ENCODE results near the gene CPNE2.

DNA sequence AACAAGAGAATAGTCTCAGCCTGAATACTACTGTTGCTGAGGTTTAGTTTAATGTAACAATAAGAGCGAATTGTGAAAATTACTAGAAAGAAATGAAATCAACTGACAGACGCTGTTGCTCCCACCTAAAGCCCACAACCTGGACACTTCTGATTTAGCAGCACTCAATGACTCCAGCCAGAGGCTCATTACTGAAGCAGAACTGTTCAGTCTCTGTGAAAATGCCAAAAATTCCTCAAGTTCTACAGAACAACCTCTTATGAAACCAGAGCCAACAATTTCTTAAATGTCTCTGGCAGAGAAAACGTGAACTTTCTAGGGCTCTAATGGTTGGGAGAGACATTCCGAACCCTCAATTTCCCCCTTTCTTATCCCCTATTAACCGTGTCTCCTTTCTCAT lies 83.5 kb downstream of the CPNE2 start:
- no peak for TF ChIP-seq POLR2A (IDR thresholded peaks at IDR 0.05)
- TF ChIP-seq, protein P1, sequence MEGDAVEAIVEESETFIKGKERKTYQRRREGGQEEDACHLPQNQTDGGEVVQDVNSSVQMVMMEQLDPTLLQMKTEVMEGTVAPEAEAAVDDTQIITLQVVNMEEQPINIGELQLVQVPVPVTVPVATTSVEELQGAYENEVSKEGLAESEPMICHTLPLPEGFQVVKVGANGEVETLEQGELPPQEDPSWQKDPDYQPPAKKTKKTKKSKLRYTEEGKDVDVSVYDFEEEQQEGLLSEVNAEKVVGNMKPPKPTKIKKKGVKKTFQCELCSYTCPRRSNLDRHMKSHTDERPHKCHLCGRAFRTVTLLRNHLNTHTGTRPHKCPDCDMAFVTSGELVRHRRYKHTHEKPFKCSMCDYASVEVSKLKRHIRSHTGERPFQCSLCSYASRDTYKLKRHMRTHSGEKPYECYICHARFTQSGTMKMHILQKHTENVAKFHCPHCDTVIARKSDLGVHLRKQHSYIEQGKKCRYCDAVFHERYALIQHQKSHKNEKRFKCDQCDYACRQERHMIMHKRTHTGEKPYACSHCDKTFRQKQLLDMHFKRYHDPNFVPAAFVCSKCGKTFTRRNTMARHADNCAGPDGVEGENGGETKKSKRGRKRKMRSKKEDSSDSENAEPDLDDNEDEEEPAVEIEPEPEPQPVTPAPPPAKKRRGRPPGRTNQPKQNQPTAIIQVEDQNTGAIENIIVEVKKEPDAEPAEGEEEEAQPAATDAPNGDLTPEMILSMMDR (IDR thresholded peaks at IDR 0.05): no peak
- no peak for TF ChIP-seq POLR2AphosphoS5 (IDR thresholded peaks at IDR 0.05)
